IMR-90 (cell line): ENCODE measurements around the gene OVOL3. TPM values are rescaled to one million over a fixed set of nuclear protein-coding genes. Genes with fewer than 3 reads are reported as not detected.

Source experiments
- ATAC-seq: fragments of 200-7000 bp; cut with Tn5 transposase; 2 replicates; pipeline ENCODE4 v1.9.1; 2020; ENCODE audit warnings: low read depth, mild to moderate bottlenecking, moderate library complexity
- BruUV-seq: library from RNA; stranded (reverse); fragments of 400-500 nt; replicated peaks from 2 replicates; lab custom pipeline; 2021; lab: Mats Ljungman, UMichigan
- CTCF ChIA-PET: fragments of 300-600 bp; formaldehyde crosslinking; extraction: SDS; loops from one replicate; lab custom pipeline; 2021; ENCODE audit warnings: antibody characterized with exemption; lab: Yijun Ruan, JAX
- POLR2A ChIA-PET: fragments of 300-600 bp; sonication (Branson Sonifier 250); formaldehyde crosslinking; loops from one replicate; lab custom pipeline; 2022; ENCODE audit warnings: antibody characterized with exemption; ENCODE audit not compliant: unreplicated experiment; lab: Charles Lee
- DNase-seq: peaks from one replicate; pipeline ENCODE4 v3.0.0; 2013
- H2AFZ ChIP-seq: replicated peaks from 2 replicates; pipeline ENCODE3; 2013; ENCODE audit warnings: low read length, mild to moderate bottlenecking; ENCODE audit not compliant: poor library complexity
- H2AK5ac ChIP-seq: 2 replicates; pipeline ENCODE4 v1.6.1; 2013; ENCODE audit warnings: low read depth, low read length, inconsistent platforms
- H2AK9ac ChIP-seq: replicated peaks from 2 replicates; pipeline ENCODE3; 2013; ENCODE audit warnings: mild to moderate bottlenecking, low read depth, low read length, moderate library complexity; ENCODE audit not compliant: poor library complexity
- H2BK120ac ChIP-seq: 2 replicates; pipeline ENCODE4 v1.6.1; 2013; ENCODE audit warnings: low read depth, low read length, inconsistent platforms
- H2BK15ac ChIP-seq: 3 replicates; pipeline ENCODE4 v1.6.1; 2013; ENCODE audit warnings: low read depth, low read length, inconsistent platforms
- H2BK20ac ChIP-seq: 2 replicates; pipeline ENCODE4 v1.6.1; 2013; ENCODE audit warnings: low read depth, mild to moderate bottlenecking, inconsistent platforms, low read length, moderate library complexity
- H2BK5ac ChIP-seq: 2 replicates; pipeline ENCODE4 v1.6.1; 2013; ENCODE audit warnings: mild to moderate bottlenecking, low read depth, low read length, inconsistent platforms; ENCODE audit not compliant: poor library complexity, severe bottlenecking
- H3K14ac ChIP-seq: replicated peaks from 2 replicates; pipeline ENCODE4 v1.6.1; 2013; ENCODE audit warnings: low read depth, low read length, inconsistent platforms
- H3K18ac ChIP-seq: 2 replicates; pipeline ENCODE4 v1.6.1; 2013; ENCODE audit warnings: low read depth, low read length, control low read depth
- H3K23ac ChIP-seq: 2 replicates; pipeline ENCODE4 v1.6.1; 2013; ENCODE audit warnings: low read depth, low read length, inconsistent platforms
- H3K27ac ChIP-seq: 2 replicates; pipeline ENCODE4 v1.5.1; 2013; ENCODE audit warnings: mild to moderate bottlenecking, control low read depth, low read length; ENCODE audit not compliant: insufficient read depth
- H3K27me3 ChIP-seq: 2 replicates; pipeline ENCODE4 v1.6.1; 2013; ENCODE audit warnings: low read length; ENCODE audit not compliant: control insufficient read depth, insufficient read depth
- H3K36me3 ChIP-seq: 2 replicates; pipeline ENCODE4 v1.6.1; 2013; ENCODE audit warnings: low read length, mixed read lengths; ENCODE audit not compliant: control insufficient read depth, insufficient read depth
- H3K4ac ChIP-seq: 2 replicates; pipeline ENCODE4 v1.6.1; 2013; ENCODE audit warnings: low read depth, low read length, inconsistent platforms
- H3K4me1 ChIP-seq: 2 replicates; pipeline ENCODE4 v1.6.1; 2013; ENCODE audit warnings: low read length, mixed read lengths; ENCODE audit not compliant: control insufficient read depth, insufficient read depth
- H3K4me2 ChIP-seq: 2 replicates; pipeline ENCODE4 v1.6.1; 2013; ENCODE audit warnings: low read depth, mild to moderate bottlenecking, control low read depth, low read length, moderate library complexity
- H3K4me3 ChIP-seq: 2 replicates; pipeline ENCODE4 v1.5.1; 2013; ENCODE audit warnings: low read depth, mild to moderate bottlenecking, control low read depth, low read length, moderate library complexity; ENCODE audit not compliant: insufficient read depth
- H3K56ac ChIP-seq: 2 replicates; pipeline ENCODE4 v1.6.1; 2013; ENCODE audit warnings: low read length, inconsistent platforms; ENCODE audit not compliant: insufficient read depth; ENCODE audit errors: extremely low read depth
- H3K79me1 ChIP-seq, 2 experiments: 2 replicates each; pipeline ENCODE4 v1.6.1; 2013; ENCODE audit warnings: low read length in 2 of 2, inconsistent platforms in 1 of 2, low read depth in 1 of 2
- H3K9ac ChIP-seq: 2 replicates; pipeline ENCODE4 v1.6.1; 2013; ENCODE audit warnings: low read depth, low read length, control low read depth
- H3K9me1 ChIP-seq: 2 replicates; pipeline ENCODE4 v1.6.1; 2013; ENCODE audit warnings: low read length, inconsistent platforms; ENCODE audit not compliant: insufficient read depth
- H3K9me3 ChIP-seq: 2 replicates; pipeline ENCODE4 v1.6.1; 2013; ENCODE audit warnings: low read length; ENCODE audit not compliant: control insufficient read depth, insufficient read depth
- H4K20me1 ChIP-seq: 2 replicates; pipeline ENCODE4 v1.6.1; 2013; ENCODE audit warnings: low read length, inconsistent platforms; ENCODE audit not compliant: insufficient read depth
- H4K5ac ChIP-seq: 2 replicates; pipeline ENCODE4 v1.6.1; 2013; ENCODE audit warnings: mild to moderate bottlenecking, low read depth, low read length, control low read depth
- H4K8ac ChIP-seq, 2 experiments: 2 replicates each; pipeline ENCODE4 v1.6.1; 2013; ENCODE audit warnings: low read depth in 2 of 2, low read length in 2 of 2, control low read depth in 1 of 2, inconsistent platforms in 1 of 2
- H4K91ac ChIP-seq: 2 replicates; pipeline ENCODE4 v1.6.1; 2013; ENCODE audit warnings: low read depth, low read length, inconsistent platforms; ENCODE audit not compliant: insufficient read depth
- MAZ ChIP-seq: IDR thresholded peaks from 2 replicates; pipeline ENCODE4 v1.6.1; 2012; ENCODE audit warnings: low read depth, mild to moderate bottlenecking, low read length, improper control_type of control experiment, moderate library complexity, borderline replicate concordance
- MXI1 ChIP-seq: IDR thresholded peaks from 2 replicates; pipeline ENCODE4 v1.6.1; 2012; ENCODE audit warnings: low read depth, mild to moderate bottlenecking, low read length, moderate library complexity, borderline replicate concordance
- NFE2L2 ChIP-seq: fragments of 150-350 bp; IDR thresholded peaks from 2 replicates; pipeline ENCODE4 v1.6.1; 2016; ENCODE audit warnings: low read depth, mild to moderate bottlenecking, low read length
- POLR2A ChIP-seq: IDR thresholded peaks from 2 replicates; pipeline ENCODE4 v1.6.1; 2012; ENCODE audit warnings: mild to moderate bottlenecking, low read depth, low read length
- RAD21 ChIP-seq: IDR thresholded peaks from 2 replicates; pipeline ENCODE4 v1.6.1; 2012; ENCODE audit warnings: low read length, improper control_type of control experiment
- WGBS, 2 experiments: methylation state at CpG; one replicate each; pipeline versions ENCODE4 v1.1.5 to v1.1.7; 2013; ENCODE audit warnings: missing lambda C conversion rate in 2 of 2; ENCODE audit not compliant: insufficient read length in 1 of 2; ENCODE audit errors: extremely low coverage in 2 of 2; 5-methylcytosine and 5-hydroxymethylcytosine counted together
- dilution Hi-C: fragments of 300-500 bp; cut with HindIII; formaldehyde crosslinking; loops from one replicate; pipeline ENCODE4 v1.14.3; 2018; ENCODE audit warnings: low sequenced_read_pairs; ENCODE audit not compliant: unreplicated experiment
- in situ Hi-C: fragments of 300-500 bp; cut with MboI; formaldehyde crosslinking; loops from 3 replicates; pipeline ENCODE4 v1.14.3; 2019; ENCODE audit warnings: low sequenced_read_pairs, inconsistent platforms, mixed read lengths
- intact Hi-C: fragments of 100-400 bp; cut with micrococcal nuclease; formaldehyde crosslinking; loops from 2 replicates; pipeline ENCODE4 v1.10.0; 2022
- polyA plus RNA-seq, 3 experiments: library from polyadenylated mRNA; depleted of rRNA; stranded (reverse); fragments of >200 nt; gene quantifications; 2 replicates each; pipeline ENCODE4 v1.2.3, GENCODE V29; 2012; ENCODE audit warnings: low replicate concordance in 1 of 3
- total RNA-seq: library from RNA; depleted of rRNA; stranded (reverse); fragments of >200 nt; gene quantifications from 2 replicates; pipeline ENCODE4 v1.2.3, GENCODE V29; 2012

The OVOL3 gene
- total and polyA plus RNA-seq, 2 of the 4 experiments (the other 2 are of a cell fraction) = not detected

DNA sequence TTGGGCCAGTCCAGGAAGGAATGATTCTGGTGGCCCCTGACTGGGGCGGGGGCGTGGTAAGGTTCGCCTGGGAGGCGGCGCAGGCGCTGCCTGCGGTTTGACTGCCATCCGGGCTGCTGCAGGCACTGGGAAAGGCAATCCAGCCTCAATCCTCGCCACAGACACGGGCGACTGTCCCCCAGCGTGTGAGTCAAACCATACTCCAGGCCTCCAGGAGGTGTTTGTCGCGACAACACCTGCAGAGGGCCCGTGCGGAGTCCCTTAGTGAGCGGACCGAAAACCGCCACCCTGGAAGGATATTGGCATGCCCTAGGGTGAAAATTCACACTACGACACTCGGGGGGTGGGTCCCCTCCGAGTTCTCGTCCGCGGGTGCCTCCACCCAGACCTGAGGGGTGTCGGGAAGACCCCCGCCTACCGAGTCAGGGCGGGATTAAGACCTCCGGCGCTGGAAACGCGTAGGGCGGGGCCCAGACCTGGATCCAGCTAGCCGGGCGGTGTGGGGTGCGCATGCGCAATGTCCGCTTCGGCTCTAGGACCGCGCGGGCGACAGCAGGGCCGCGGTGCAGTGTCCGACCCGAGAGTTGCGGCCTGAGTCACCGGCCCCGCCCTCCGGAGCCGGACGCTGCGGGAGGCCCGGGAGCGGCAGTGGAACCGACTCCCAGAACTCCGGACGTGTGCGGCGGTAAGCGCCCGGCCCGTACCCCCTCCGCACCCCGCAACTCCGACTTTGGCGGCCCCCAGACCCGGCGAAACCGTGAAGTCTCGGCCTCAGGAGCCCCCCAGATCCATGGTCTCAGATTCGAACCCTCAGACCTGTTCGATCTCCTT, 28.7 kb downstream of the OVOL3 start, which contains the start of gene CAPNS1 (continued):
- no peak for TF ChIP-seq RAD21
- no peak for TF ChIP-seq NFE2L2
- peak; percentile 64; the same call in 1 of the 2 replicates for TF ChIP-seq MXI1

- Histone ChIP-seq H3K14ac (peak overlapping the region; percentile 98), H3K4me2 (peak overlapping the region; percentile 74), H2AFZ (peak overlapping the region; percentile 96), H3K79me1 (peaks cover 32 to 45% of the 10 kb centered on the region in 2 experiments), H3K56ac (peak overlapping the region; percentile 94), H3K27me3 (no peaks in the 10 kb centered on the region), H3K4me1 (peaks cover 10% of the 10 kb centered on the region), H3K4ac (peak overlapping the region; percentile 99), H3K36me3 (peaks cover 25% of the 10 kb centered on the region), H2BK20ac (no peak overlapping the region), H2AK9ac (peak overlapping the region; percentile 100), H3K4me3 (peak overlapping the region; percentile 96), H3K18ac (peak overlapping the region; percentile 84), H3K27ac (peak overlapping the region; percentile 95), H3K9me1 (peaks cover 9% of the 10 kb centered on the region), H2BK15ac (peak overlapping the region; percentile 59; the same call in 1 of the 3 replicates), H3K9ac (peak overlapping the region; percentile 99), H4K8ac (peak overlapping the region; percentile 93 to 94), H4K5ac (peak overlapping the region; percentile 91), H3K9me3 (no peaks in the 10 kb centered on the region), H2AK5ac (peak overlapping the region; percentile 87), H2BK5ac (peak overlapping the region; percentile 92), H4K20me1 (peaks cover 27% of the 10 kb centered on the region), H2BK120ac (peak overlapping the region; percentile 63), H3K23ac (peak overlapping the region; percentile 96), H4K91ac (peak overlapping the region; percentile 93)
- BruUV-seq = TSS peak; percentile 86
- ATAC-seq (peak; percentile 21), DNase-seq (peak; percentile 52)
- POLR2A ChIA-PET = no interaction called here
- 0% methylated on average over 7 of the region's 31 CpGs; no CpG with 5 or more reads in 1 of the 2 experiments for WGBS, 2 experiments
- intact Hi-C loops (loop anchor here (2.0 kb wide), 1 partner anchor 26 kb away; the partner anchor contains the start of genes POLR2I and TBCB), in situ Hi-C loops (no loop called here), dilution Hi-C loops (no loop called here)
- CTCF ChIA-PET = interaction anchor here (1.4 kb wide), 1 partner anchor 11 kb away, joined by 3 read pairs; no protein-coding TSS in a partner anchor
- no peak; the same call in none of the 2 replicates for TF ChIP-seq POLR2A
- peak; percentile 31; the same call in 1 of the 2 replicates for TF ChIP-seq MAZ
Measured at GRCh38 chr19:36140304-36141038, 29.5 kb downstream of the OVOL3 start.
